PFSK-1 (cell line): ENCODE data around the gene ACSL3.

Experiments
- FOXP2 ChIP-seq: optimal IDR thresholded peaks from 2 replicates; pipeline ENCODE3; 2011; ENCODE audit warnings: borderline replicate concordance, control low read depth, inconsistent platforms; ENCODE audit not compliant: insufficient read depth; ENCODE audit errors: extremely low read length, extremely low read depth
- POLR2AphosphoS5 ChIP-seq: IDR thresholded peaks from 2 replicates; pipeline ENCODE4 v1.6.1; 2012; ENCODE audit warnings: low read depth, mild to moderate bottlenecking, control low read depth, low read length, moderate library complexity
- REST ChIP-seq, 2 experiments: IDR thresholded peaks; 2 replicates each; pipeline versions ENCODE4 v1.6.1 to v1.8.0; 2011 to 2012; ENCODE audit warnings: low read depth in 2 of 2, low read length in 2 of 2, control low read depth in 1 of 2, inconsistent platforms in 1 of 2, mild to moderate bottlenecking in 1 of 2, moderate library complexity in 1 of 2; ENCODE audit not compliant: insufficient read depth in 1 of 2
- SIN3A ChIP-seq: IDR thresholded peaks from 2 replicates; pipeline ENCODE4 v1.6.1; 2012; ENCODE audit warnings: mild to moderate bottlenecking, low read length, moderate library complexity, borderline replicate concordance; ENCODE audit not compliant: insufficient read depth
- TAF1 ChIP-seq: IDR thresholded peaks from 2 replicates; pipeline ENCODE4 v1.6.1; 2012; ENCODE audit warnings: low read length, control low read depth, borderline replicate concordance; ENCODE audit not compliant: insufficient read depth

The ACSL3 gene

GRCh38 chr2:222823183-222823930 is 37.5 kb upstream of the ACSL3 start:
- TF ChIP-seq REST (IDR thresholded peaks at IDR 0.05; ENCODE audit: insufficient read depth in 1 of 2, low read depth in 2 of 2, low read length in 2 of 2) (no peak), FOXP2 (no peak), POLR2AphosphoS5 (no peak), TAF1 (no peak), SIN3A (no peak)

GRCh38 chr2:222825031-222825430 is 35.8 kb upstream of the ACSL3 start:
- TF ChIP-seq FOXP2 (no peak), REST (IDR thresholded peaks at IDR 0.05; ENCODE audit: insufficient read depth in 1 of 2, low read depth in 2 of 2, low read length in 2 of 2) (no peak), SIN3A (no peak), TAF1 (no peak), POLR2AphosphoS5 (no peak)

- TF ChIP-seq SIN3A = no peak
Measured at GRCh38 chr2:222827417-222827816, 33.4 kb upstream of the ACSL3 start.

GRCh38 chr2:222828572-222828971 is 32.3 kb upstream of the ACSL3 start:
- TF ChIP-seq TAF1 = no peak

GRCh38 chr2:222830164-222830563 is 30.7 kb upstream of the ACSL3 start:
- TF ChIP-seq FOXP2 = no peak
- TF ChIP-seq REST (IDR thresholded peaks at IDR 0.05; ENCODE audit: insufficient read depth in 1 of 2, low read depth in 2 of 2, low read length in 2 of 2) = no peak
- TF ChIP-seq POLR2AphosphoS5 = no peak
- TF ChIP-seq TAF1 = no peak
- TF ChIP-seq SIN3A = no peak

- TF ChIP-seq POLR2AphosphoS5 = no peak
- no peak for TF ChIP-seq TAF1
- TF ChIP-seq FOXP2 = no peak
- TF ChIP-seq SIN3A = no peak
- no peak for TF ChIP-seq REST (IDR thresholded peaks at IDR 0.05; ENCODE audit: insufficient read depth in 1 of 2, low read depth in 2 of 2, low read length in 2 of 2)
Measured at GRCh38 chr2:222833410-222833809, 27.4 kb upstream of the ACSL3 start.
